Measurements from ENCODE around the gene CCND3. TPM values are rescaled to one million over a fixed set of nuclear protein-coding genes. Genes with fewer than 3 reads are reported as not detected.

Gene CCND3
- total RNA-seq, 1 experiment from 2014 or later: 26.6 TPM

DNA sequence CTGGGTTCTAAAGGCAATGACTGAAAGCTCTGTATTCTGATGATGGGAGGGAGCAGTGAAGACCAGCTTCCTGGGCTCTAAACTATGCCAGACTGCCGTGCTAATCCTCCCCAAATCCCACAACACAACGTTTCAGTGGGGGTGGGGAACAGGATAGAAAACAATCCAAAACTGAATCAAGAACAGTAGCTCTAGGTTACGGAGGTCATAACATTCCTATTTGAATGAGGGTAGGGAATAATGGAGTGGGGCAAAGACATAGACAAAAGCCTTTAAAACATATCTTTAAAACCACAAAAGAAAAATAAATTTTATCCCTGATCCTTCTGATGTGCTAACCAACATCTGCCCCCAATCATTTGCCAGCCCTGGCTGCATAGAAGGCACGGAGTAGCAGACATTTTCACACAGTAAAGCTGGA is 54.3 kb downstream of the CCND3 start:
- H4K20me1 ChIP-seq (ENCODE audit: insufficient read depth): no peaks in the 10 kb centered on the region
- no peak overlapping the region for H3K27ac ChIP-seq (ENCODE audit: low read depth, low read length)
- no peaks in the 10 kb centered on the region for H3K9me3 ChIP-seq (ENCODE audit: control insufficient read depth in 1 of 2, insufficient read depth in 1 of 2, low read depth in 1 of 2, low read length in 2 of 2)
- BruUV-seq (replicated peaks): no TSS peak
- RAD21 ChIA-PET (ENCODE audit: low non-redundant PET in 1 of 2, low total read pairs in 2 of 2, uncharacterized antibody in 2 of 2, unreplicated experiment in 2 of 2): no interaction called here
- H3K9ac ChIP-seq (ENCODE audit: low read length): no peak overlapping the region
- no peaks in the 10 kb centered on the region for H3K36me3 ChIP-seq (ENCODE audit: control insufficient read depth in 1 of 2, insufficient read depth in 2 of 2, low read length in 2 of 2)
- CTCF ChIA-PET: interaction anchor here (1.5 kb wide), 1 partner anchor 34 kb away, joined by 3 read pairs; the partner anchor contains the start of genes BYSL and MED20
- intact Hi-C loops (cut with micrococcal nuclease): no loop called here
- no peak for DNase-seq (ENCODE audit: low read depth, low spot score)
- TF ChIP-seq RAD21 (IDR thresholded peaks at IDR 0.05; ENCODE audit: low read depth): no peak
- TF ChIP-seq EGR1 (IDR thresholded peaks at IDR 0.05; ENCODE audit: low read depth): no peak
- TF ChIP-seq, protein P1, sequence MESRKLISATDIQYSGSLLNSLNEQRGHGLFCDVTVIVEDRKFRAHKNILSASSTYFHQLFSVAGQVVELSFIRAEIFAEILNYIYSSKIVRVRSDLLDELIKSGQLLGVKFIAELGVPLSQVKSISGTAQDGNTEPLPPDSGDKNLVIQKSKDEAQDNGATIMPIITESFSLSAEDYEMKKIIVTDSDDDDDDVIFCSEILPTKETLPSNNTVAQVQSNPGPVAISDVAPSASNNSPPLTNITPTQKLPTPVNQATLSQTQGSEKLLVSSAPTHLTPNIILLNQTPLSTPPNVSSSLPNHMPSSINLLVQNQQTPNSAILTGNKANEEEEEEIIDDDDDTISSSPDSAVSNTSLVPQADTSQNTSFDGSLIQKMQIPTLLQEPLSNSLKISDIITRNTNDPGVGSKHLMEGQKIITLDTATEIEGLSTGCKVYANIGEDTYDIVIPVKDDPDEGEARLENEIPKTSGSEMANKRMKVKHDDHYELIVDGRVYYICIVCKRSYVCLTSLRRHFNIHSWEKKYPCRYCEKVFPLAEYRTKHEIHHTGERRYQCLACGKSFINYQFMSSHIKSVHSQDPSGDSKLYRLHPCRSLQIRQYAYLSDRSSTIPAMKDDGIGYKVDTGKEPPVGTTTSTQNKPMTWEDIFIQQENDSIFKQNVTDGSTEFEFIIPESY (IDR thresholded peaks at IDR 0.05; ENCODE audit: extremely low read depth, insufficient replicate concordance, low read length): no peak
- no peak for TF ChIP-seq ELF1 (IDR thresholded peaks at IDR 0.05; ENCODE audit: borderline replicate concordance, low read depth)
- no peak for TF ChIP-seq ZFX (IDR thresholded peaks at IDR 0.05)
- TF ChIP-seq, protein P2, sequence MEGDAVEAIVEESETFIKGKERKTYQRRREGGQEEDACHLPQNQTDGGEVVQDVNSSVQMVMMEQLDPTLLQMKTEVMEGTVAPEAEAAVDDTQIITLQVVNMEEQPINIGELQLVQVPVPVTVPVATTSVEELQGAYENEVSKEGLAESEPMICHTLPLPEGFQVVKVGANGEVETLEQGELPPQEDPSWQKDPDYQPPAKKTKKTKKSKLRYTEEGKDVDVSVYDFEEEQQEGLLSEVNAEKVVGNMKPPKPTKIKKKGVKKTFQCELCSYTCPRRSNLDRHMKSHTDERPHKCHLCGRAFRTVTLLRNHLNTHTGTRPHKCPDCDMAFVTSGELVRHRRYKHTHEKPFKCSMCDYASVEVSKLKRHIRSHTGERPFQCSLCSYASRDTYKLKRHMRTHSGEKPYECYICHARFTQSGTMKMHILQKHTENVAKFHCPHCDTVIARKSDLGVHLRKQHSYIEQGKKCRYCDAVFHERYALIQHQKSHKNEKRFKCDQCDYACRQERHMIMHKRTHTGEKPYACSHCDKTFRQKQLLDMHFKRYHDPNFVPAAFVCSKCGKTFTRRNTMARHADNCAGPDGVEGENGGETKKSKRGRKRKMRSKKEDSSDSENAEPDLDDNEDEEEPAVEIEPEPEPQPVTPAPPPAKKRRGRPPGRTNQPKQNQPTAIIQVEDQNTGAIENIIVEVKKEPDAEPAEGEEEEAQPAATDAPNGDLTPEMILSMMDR (IDR thresholded peaks at IDR 0.05 in 2 of 3, conservative IDR thresholded peaks at IDR 0.05 in 1 of 3; ENCODE audit: borderline replicate concordance in 1 of 3, insufficient read depth in 1 of 3, low read depth in 2 of 3, low read length in 2 of 3): no peak
- POLR2A ChIA-PET: no interaction called here
- no peak for ATAC-seq
- no peaks in the 10 kb centered on the region for H3K79me2 ChIP-seq (ENCODE audit: insufficient read depth, low read length)
- H3K4me1 ChIP-seq (ENCODE audit: control insufficient read depth in 1 of 2, insufficient read depth in 2 of 2, low read length in 2 of 2): no peaks in the 10 kb centered on the region
- no peak overlapping the region for H2AFZ ChIP-seq (ENCODE audit: low read depth, low read length, poor library complexity, severe bottlenecking)
- no peaks in the 10 kb centered on the region for H3K9me2 ChIP-seq (ENCODE audit: insufficient read depth)
- no peak overlapping the region for H3K4me2 ChIP-seq (ENCODE audit: low read length)
- no peaks in the 10 kb centered on the region for H3K27me3 ChIP-seq (ENCODE audit: insufficient read depth, low read length)
- H3K4me3 ChIP-seq (replicated peaks in 1 of 2; ENCODE audit: low read depth in 1 of 2, low read length in 2 of 2): no peak overlapping the region

Measured in HCT116 (cell line).